ENCODE data around the gene RPS6KB1.
"Not testable (repeated sequence)": the region's sequence is repeated elsewhere in the genome, so short reads cannot be mapped to it uniquely, and the experiment has no call there.

RPS6KB1 gene

DNA sequence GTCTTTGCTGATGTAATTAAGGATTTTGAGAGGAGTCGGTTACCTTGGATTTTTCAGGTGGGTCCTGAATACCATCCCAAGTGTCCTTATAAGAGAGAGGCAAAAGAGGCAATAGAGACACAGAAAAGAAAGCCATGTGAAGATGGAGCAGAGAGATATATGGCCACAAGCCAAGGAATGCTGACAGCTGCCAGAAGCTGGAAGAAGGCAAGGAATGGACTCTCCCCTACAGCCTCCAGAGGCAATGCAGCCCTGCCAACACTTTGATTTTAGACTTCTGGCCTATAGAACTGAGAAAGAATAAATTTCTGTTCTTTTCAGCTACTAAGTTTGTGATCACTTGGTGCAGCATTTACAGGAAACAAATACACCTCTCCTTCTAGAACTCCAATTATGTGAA is 79.9 kb downstream of the RPS6KB1 start:
- TF ChIP-seq, protein P1, sequence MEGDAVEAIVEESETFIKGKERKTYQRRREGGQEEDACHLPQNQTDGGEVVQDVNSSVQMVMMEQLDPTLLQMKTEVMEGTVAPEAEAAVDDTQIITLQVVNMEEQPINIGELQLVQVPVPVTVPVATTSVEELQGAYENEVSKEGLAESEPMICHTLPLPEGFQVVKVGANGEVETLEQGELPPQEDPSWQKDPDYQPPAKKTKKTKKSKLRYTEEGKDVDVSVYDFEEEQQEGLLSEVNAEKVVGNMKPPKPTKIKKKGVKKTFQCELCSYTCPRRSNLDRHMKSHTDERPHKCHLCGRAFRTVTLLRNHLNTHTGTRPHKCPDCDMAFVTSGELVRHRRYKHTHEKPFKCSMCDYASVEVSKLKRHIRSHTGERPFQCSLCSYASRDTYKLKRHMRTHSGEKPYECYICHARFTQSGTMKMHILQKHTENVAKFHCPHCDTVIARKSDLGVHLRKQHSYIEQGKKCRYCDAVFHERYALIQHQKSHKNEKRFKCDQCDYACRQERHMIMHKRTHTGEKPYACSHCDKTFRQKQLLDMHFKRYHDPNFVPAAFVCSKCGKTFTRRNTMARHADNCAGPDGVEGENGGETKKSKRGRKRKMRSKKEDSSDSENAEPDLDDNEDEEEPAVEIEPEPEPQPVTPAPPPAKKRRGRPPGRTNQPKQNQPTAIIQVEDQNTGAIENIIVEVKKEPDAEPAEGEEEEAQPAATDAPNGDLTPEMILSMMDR (IDR thresholded peaks at IDR 0.05; ENCODE audit: extremely low read depth, insufficient read depth, missing control alignments), result no peak
- in situ Hi-C loops (cut with MboI; ENCODE audit: low pct_unique_long_range_greater_than_20kb, low sequenced_read_pairs, unreplicated experiment), result no loop called here
- DNase-seq (ENCODE audit: low spot score), result no peak

- DNase-seq (ENCODE audit: low spot score); in situ Hi-C loops (cut with MboI; ENCODE audit: low pct_unique_long_range_greater_than_20kb, low sequenced_read_pairs, unreplicated experiment): not testable (repeated sequence)
Observed at GRCh38 chr17:59973483-59973882, 80.6 kb downstream of the RPS6KB1 start.

- DNase-seq (ENCODE audit: low spot score); in situ Hi-C loops (cut with MboI; ENCODE audit: low pct_unique_long_range_greater_than_20kb, low sequenced_read_pairs, unreplicated experiment): not testable (repeated sequence)
Observed at GRCh38 chr17:59975166-59975565, 82.2 kb downstream of the RPS6KB1 start.

DNA sequence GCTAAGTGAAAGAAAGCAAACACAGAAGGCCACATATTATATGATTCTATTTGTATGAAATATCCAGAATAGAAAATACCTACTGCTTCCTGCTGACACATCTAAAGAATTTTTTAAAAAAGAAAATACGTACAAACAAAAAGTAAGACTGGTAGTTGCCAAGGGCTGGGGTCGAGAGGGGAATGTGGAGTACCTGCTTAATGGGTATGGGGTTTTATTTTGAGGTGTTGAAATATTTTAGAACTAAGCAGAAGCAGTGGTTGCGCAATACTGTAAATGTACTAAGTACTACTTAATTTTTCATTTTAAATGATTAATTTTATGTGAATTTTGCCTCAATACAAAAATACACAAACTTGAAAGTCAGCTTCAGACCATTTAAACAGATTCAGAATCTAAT is 103.7 kb downstream of the RPS6KB1 start:
- in situ Hi-C loops (cut with MboI; ENCODE audit: low pct_unique_long_range_greater_than_20kb, low sequenced_read_pairs, unreplicated experiment), result not testable (repeated sequence)

More for the DNA sequence above, 103.7 kb downstream of the RPS6KB1 start:
- not testable (repeated sequence) for DNase-seq (ENCODE audit: low spot score)
